ENCODE data around the gene RHAG. TPM values are rescaled to one million over a fixed set of nuclear protein-coding genes. Genes with fewer than 3 reads are reported as not detected.

The RHAG gene
- total RNA-seq, 1 donor from 2014 or later: not detected

- no peak for DNase-seq (ENCODE audit: low read depth, low spot score)
- no peak overlapping the region for H3K27ac Mint-ChIP-seq (ENCODE audit: unreplicated experiment)
- H3K9me3 Mint-ChIP-seq: no peaks in the 10 kb centered on the region
- no peaks in the 10 kb centered on the region for H3K4me1 Mint-ChIP-seq
- H3K36me3 Mint-ChIP-seq (ENCODE audit: low read depth): no peaks in the 10 kb centered on the region
- TF ChIP-seq CTCF (conservative IDR thresholded peaks at IDR 0.05): no peak
- H3K27me3 Mint-ChIP-seq (ENCODE audit: low read depth): no peaks in the 10 kb centered on the region
- no peak overlapping the region for H3K4me3 Mint-ChIP-seq
These were observed 16.8 kb upstream of the RHAG start for GRCh38 chr6:49653438-49653837.

- DNase-seq (ENCODE audit: low read depth, low spot score): no peak
- no peak for TF ChIP-seq CTCF (conservative IDR thresholded peaks at IDR 0.05)
- Mint-ChIP-seq H3K36me3 (ENCODE audit: low read depth) (no peaks in the 10 kb centered on the region), H3K27ac (ENCODE audit: unreplicated experiment) (no peak overlapping the region), H3K4me1 (no peaks in the 10 kb centered on the region), H3K9me3 (no peaks in the 10 kb centered on the region), H3K27me3 (ENCODE audit: low read depth) (no peaks in the 10 kb centered on the region), H3K4me3 (no peak overlapping the region)
These were observed 14.6 kb upstream of the RHAG start for GRCh38 chr6:49651239-49651638.

GRCh38 chr6:49649988-49650387, 13.3 kb upstream of the RHAG start:
- H3K4me3 Mint-ChIP-seq: no peak overlapping the region
- no peaks in the 10 kb centered on the region for H3K36me3 Mint-ChIP-seq (ENCODE audit: low read depth)
- no peaks in the 10 kb centered on the region for H3K4me1 Mint-ChIP-seq
- H3K27me3 Mint-ChIP-seq (ENCODE audit: low read depth): no peaks in the 10 kb centered on the region
- no peak for TF ChIP-seq CTCF (conservative IDR thresholded peaks at IDR 0.05)
- H3K9me3 Mint-ChIP-seq: no peaks in the 10 kb centered on the region
- no peak for DNase-seq (ENCODE audit: low read depth, low spot score)
- H3K27ac Mint-ChIP-seq (ENCODE audit: unreplicated experiment): no peak overlapping the region

GRCh38 chr6:49648036-49648435, 11.4 kb upstream of the RHAG start:
- no peaks in the 10 kb centered on the region for H3K36me3 Mint-ChIP-seq (ENCODE audit: low read depth)
- no peak overlapping the region for H3K27ac Mint-ChIP-seq (ENCODE audit: unreplicated experiment)
- H3K27me3 Mint-ChIP-seq (ENCODE audit: low read depth): no peaks in the 10 kb centered on the region
- no peaks in the 10 kb centered on the region for H3K4me1 Mint-ChIP-seq
- no peak for DNase-seq (ENCODE audit: low read depth, low spot score)
- no peak for TF ChIP-seq CTCF (conservative IDR thresholded peaks at IDR 0.05)
- H3K4me3 Mint-ChIP-seq: no peak overlapping the region
- no peaks in the 10 kb centered on the region for H3K9me3 Mint-ChIP-seq

GRCh38 chr6:49647476-49647875, 10.8 kb upstream of the RHAG start:
- Mint-ChIP-seq H3K36me3 (ENCODE audit: low read depth) (no peaks in the 10 kb centered on the region), H3K4me1 (no peaks in the 10 kb centered on the region), H3K27me3 (ENCODE audit: low read depth) (no peaks in the 10 kb centered on the region), H3K9me3 (no peaks in the 10 kb centered on the region), H3K4me3 (no peak overlapping the region), H3K27ac (ENCODE audit: unreplicated experiment) (no peak overlapping the region)
- no peak for TF ChIP-seq CTCF (conservative IDR thresholded peaks at IDR 0.05)
- no peak for DNase-seq (ENCODE audit: low read depth, low spot score)

- no peak overlapping the region for H3K4me3 Mint-ChIP-seq
- H3K4me1 Mint-ChIP-seq: no peaks in the 10 kb centered on the region
- H3K27me3 Mint-ChIP-seq (ENCODE audit: low read depth): no peaks in the 10 kb centered on the region
- H3K36me3 Mint-ChIP-seq (ENCODE audit: low read depth): no peaks in the 10 kb centered on the region
- no peak overlapping the region for H3K27ac Mint-ChIP-seq (ENCODE audit: unreplicated experiment)
- DNase-seq (ENCODE audit: low read depth, low spot score): no peak
- no peaks in the 10 kb centered on the region for H3K9me3 Mint-ChIP-seq
- TF ChIP-seq CTCF (conservative IDR thresholded peaks at IDR 0.05): no peak
These were observed 10.3 kb upstream of the RHAG start for GRCh38 chr6:49646942-49647341.

Measured in neural crest cell (in vitro differentiated cells).